ENCODE results near the gene GLIS1. TPM values are rescaled to one million over a fixed set of nuclear protein-coding genes. Genes with fewer than 3 reads are reported as not detected.

GLIS1 gene
- total RNA-seq, 1 experiment from 2014 or later = 0.39 TPM

GRCh38 chr1:53468374-53468773 is 270.6 kb downstream of the GLIS1 start (continued):
- TF ChIP-seq TCF7L2 (IDR thresholded peaks at IDR 0.05; ENCODE audit: borderline replicate concordance, extremely low read depth, insufficient read depth, insufficient read length) (no peak), SRF (IDR thresholded peaks at IDR 0.05; ENCODE audit: low read depth) (no peak), CTCF (IDR thresholded peaks at IDR 0.05 in 2 of 3, conservative IDR thresholded peaks at IDR 0.05 in 1 of 3; ENCODE audit: borderline replicate concordance in 1 of 3, insufficient read depth in 1 of 3, low read depth in 2 of 3, low read length in 2 of 3) (no peak)

GRCh38 chr1:53467391-53467790 is 271.6 kb downstream of the GLIS1 start:
- Histone ChIP-seq H4K20me1 (ENCODE audit: insufficient read depth) (no peaks in the 10 kb centered on the region), H3K36me3 (ENCODE audit: control insufficient read depth in 1 of 2, insufficient read depth in 2 of 2, low read length in 2 of 2) (no peaks in the 10 kb centered on the region), H3K4me3 (replicated peaks in 1 of 2; ENCODE audit: low read depth in 1 of 2, low read length in 2 of 2) (no peak overlapping the region), H3K4me1 (ENCODE audit: control insufficient read depth in 1 of 2, insufficient read depth in 2 of 2, low read length in 2 of 2) (peaks cover 3 to 16% of the 10 kb centered on the region in 2 experiments; a peak in 3 of 4 replicates), H3K4me2 (ENCODE audit: low read length) (no peak overlapping the region), H3K9me2 (ENCODE audit: insufficient read depth) (no peaks in the 10 kb centered on the region), H3K27ac (ENCODE audit: low read depth, low read length) (no peak overlapping the region), H3K79me2 (ENCODE audit: insufficient read depth, low read length) (no peaks in the 10 kb centered on the region), H3K9ac (ENCODE audit: low read length) (no peak overlapping the region), H3K27me3 (ENCODE audit: insufficient read depth, low read length) (no peaks in the 10 kb centered on the region), H2AFZ (ENCODE audit: low read depth, low read length, poor library complexity, severe bottlenecking) (no peak overlapping the region), H3K9me3 (ENCODE audit: control insufficient read depth in 1 of 2, insufficient read depth in 1 of 2, low read depth in 1 of 2, low read length in 2 of 2) (no peaks in the 10 kb centered on the region)
- no TSS peak for BruUV-seq (replicated peaks)
- RAD21 ChIA-PET (ENCODE audit: low non-redundant PET in 1 of 2, low total read pairs in 2 of 2, uncharacterized antibody in 2 of 2, unreplicated experiment in 2 of 2) = no interaction called here
- intact Hi-C loops (cut with micrococcal nuclease) = no loop called here
- DNase-seq (ENCODE audit: low read depth, low spot score) (no peak), ATAC-seq (no peak)
- CTCF ChIA-PET = no interaction called here
- TF ChIP-seq MAX (IDR thresholded peaks at IDR 0.05) = no peak
- no peak for TF ChIP-seq SIN3A (IDR thresholded peaks at IDR 0.05; ENCODE audit: low read depth)
- no peak for TF ChIP-seq CBX3 (IDR thresholded peaks at IDR 0.05; ENCODE audit: low read depth)
- TF ChIP-seq FOSL1 (IDR thresholded peaks at IDR 0.05; ENCODE audit: low read depth) = no peak
- TF ChIP-seq SP1 (IDR thresholded peaks at IDR 0.05; ENCODE audit: low read depth) = no peak
- no peak for TF ChIP-seq EZH2 (IDR thresholded peaks at IDR 0.05)
- no peak for TF ChIP-seq JUND (IDR thresholded peaks at IDR 0.05)
- TF ChIP-seq TCF7L2 (IDR thresholded peaks at IDR 0.05; ENCODE audit: borderline replicate concordance, extremely low read depth, insufficient read depth, insufficient read length) = no peak
- no peak for TF ChIP-seq ZFX (IDR thresholded peaks at IDR 0.05)
- no peak for TF ChIP-seq ATF3 (IDR thresholded peaks at IDR 0.05)
- TF ChIP-seq RAD21 (IDR thresholded peaks at IDR 0.05; ENCODE audit: low read depth) = no peak
- TF ChIP-seq REST (IDR thresholded peaks at IDR 0.05; ENCODE audit: low read depth) = no peak
- POLR2A ChIA-PET = no interaction called here
